HUES6 (cell line): ENCODE data around the gene TMEM214.
"Not testable (repeated sequence)": the region's sequence is repeated elsewhere in the genome, so short reads cannot be mapped to it uniquely, and the experiment has no call there.

Source experiments
- H3K27ac ChIP-seq: 2 replicates; pipeline ENCODE4 v1.7.0; 2013; ENCODE audit warnings: low read depth, mild to moderate bottlenecking, low read length, inconsistent platforms
- H3K27me3 ChIP-seq: 2 replicates; pipeline ENCODE4 v1.6.1; 2013; ENCODE audit warnings: low read length; ENCODE audit not compliant: control insufficient read depth, insufficient read depth
- H3K36me3 ChIP-seq: 2 replicates; pipeline ENCODE4 v1.6.1; 2013; ENCODE audit warnings: low read length; ENCODE audit not compliant: control insufficient read depth, insufficient read depth
- H3K4me1 ChIP-seq: 2 replicates; pipeline ENCODE4 v1.6.1; 2013; ENCODE audit warnings: low read length; ENCODE audit not compliant: control insufficient read depth, insufficient read depth
- H3K4me3 ChIP-seq: 2 replicates; pipeline ENCODE4 v1.5.1; 2013; ENCODE audit warnings: low read depth, low read length
- H3K9ac ChIP-seq: one replicate; pipeline ENCODE4 v1.6.1; 2013; ENCODE audit warnings: mild to moderate bottlenecking, low read length
- H3K9me3 ChIP-seq: 2 replicates; pipeline ENCODE4 v1.6.1; 2013; ENCODE audit warnings: low read depth, low read length; ENCODE audit not compliant: control insufficient read depth, insufficient read depth

TMEM214 gene

DNA sequence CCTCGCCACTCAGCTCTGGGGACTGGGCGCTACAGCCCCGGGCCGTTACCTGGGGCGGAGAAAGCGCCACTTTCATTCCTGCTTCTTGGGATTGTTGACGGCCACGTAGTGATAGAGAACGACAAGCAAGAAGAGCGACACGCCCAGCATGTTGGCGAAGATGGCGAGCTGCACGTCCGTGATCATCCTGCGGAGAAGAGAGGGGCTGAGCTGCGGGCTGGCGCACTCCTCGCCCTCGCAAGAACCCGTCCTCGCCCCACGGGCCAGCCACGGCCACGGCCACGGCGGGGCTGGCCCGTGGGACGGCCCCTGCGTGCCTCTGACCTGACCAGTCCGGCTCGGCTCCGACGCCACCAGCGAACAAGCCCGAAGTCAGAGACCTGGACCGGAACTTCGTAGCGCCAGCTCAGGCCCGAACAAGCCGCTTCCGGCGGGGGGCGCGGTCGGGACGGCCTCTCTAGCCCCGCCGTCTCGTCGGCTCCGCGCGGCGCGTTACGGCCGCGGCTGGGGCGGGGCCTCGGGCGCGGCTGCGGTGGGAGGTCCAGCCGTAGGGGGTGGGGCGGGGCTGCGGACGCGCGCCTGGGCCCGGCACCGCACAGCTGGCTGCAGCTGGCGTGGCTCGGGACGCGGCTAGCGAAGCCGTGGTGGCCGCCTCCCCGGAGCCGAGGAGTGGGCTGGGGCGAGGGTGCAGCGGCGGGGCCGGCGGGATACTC lies 38.7 kb downstream of the TMEM214 start, which contains the start of gene OST4:
Gene OST4, minus strand, starts transcription at position 378 of the 713 bp plus-strand sequence.
- H3K9me3 ChIP-seq = no peaks in the 10 kb centered on the region
- peak within 1 kb of the TSS; percentile 83 for H3K4me3 ChIP-seq
- peak within 1 kb of the TSS; percentile 52; the same call in 1 of the 2 replicates for H3K27ac ChIP-seq
- peaks cover 32% of the 10 kb centered on the region for H3K36me3 ChIP-seq
- H3K9ac ChIP-seq = peak within 1 kb of the TSS; percentile 81
- H3K4me1 ChIP-seq = peaks cover 12% of the 10 kb centered on the region
- H3K27me3 ChIP-seq = no peaks in the 10 kb centered on the region

DNA sequence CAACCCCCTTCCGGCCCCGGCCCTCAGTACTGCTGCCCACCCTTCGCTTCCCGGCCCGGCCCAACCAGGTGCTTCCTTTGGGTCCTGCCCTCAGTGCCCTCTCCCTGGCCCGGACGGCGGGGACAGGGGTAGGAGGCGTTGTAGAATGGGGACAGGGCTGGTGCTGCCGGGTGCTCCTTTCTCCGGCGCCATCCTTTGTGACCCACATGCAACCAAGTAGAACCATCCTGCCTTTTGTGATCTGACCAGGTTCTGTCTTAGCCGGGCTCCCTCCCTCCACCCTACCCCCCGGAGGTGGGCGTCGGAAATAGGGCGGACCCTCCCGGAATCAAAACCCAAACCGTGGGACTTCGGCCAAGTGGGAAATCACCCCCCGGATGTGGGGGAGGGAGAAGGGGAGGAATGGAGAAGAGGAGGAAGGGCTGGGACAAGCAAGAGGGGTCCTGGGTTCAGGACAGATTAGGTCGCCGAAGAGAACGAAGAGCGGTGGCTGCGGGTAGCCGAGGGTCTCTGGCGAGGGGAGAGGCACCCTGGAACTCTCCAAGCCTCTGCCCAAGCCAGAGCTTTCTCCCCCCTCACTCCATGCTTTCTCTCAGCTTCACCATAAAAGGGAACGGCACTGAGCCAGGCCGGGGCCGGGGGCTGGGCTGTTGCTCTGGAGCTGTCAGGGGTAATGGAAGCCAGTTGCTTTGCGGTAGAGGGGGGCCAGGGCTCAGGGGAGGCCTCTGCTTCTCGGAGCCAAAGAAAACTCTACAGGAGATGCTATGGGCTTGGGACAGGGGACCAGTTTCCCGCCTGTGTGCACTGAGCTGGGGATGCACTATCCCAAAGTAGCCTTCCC lies 39.4 kb downstream of the TMEM214 start:
- H3K4me3 ChIP-seq = peak overlapping the region; percentile 83
- H3K27me3 ChIP-seq = no peaks in the 10 kb centered on the region
- H3K27ac ChIP-seq = peak overlapping the region; percentile 19; the same call in 1 of the 2 replicates
- peaks cover 12% of the 10 kb centered on the region for H3K4me1 ChIP-seq
- peaks cover 31% of the 10 kb centered on the region for H3K36me3 ChIP-seq
- H3K9me3 ChIP-seq = no peaks in the 10 kb centered on the region
- H3K9ac ChIP-seq = peak overlapping the region; percentile 62

DNA sequence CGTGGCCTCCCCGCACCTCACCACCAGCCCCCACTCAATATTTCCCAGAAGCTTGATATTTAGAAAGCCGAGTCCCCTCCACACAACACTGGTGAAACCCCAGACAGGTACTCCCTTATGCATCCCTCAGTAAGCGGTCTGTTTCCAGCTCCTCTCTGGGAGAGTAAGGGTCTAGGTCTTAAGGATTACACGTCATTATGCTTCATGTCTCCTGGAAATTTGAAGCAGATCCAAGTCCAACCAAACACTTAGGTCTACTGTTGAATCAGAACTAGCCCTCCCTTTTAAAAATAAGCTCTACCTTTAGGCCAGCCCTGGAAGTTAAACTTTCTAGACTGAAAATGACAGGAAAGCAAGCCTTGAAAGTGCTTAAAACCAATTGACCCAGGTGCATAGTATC lies 40.2 kb downstream of the TMEM214 start:
- H3K27ac ChIP-seq = no peak overlapping the region; the same call in 1 of the 2 replicates
- no peaks in the 10 kb centered on the region for H3K27me3 ChIP-seq
- H3K9ac ChIP-seq = peak overlapping the region; percentile 62
- H3K4me1 ChIP-seq = peaks cover 12% of the 10 kb centered on the region
- H3K9me3 ChIP-seq = no peaks in the 10 kb centered on the region
- H3K4me3 ChIP-seq = peak overlapping the region; percentile 83
- peaks cover 24% of the 10 kb centered on the region for H3K36me3 ChIP-seq

DNA sequence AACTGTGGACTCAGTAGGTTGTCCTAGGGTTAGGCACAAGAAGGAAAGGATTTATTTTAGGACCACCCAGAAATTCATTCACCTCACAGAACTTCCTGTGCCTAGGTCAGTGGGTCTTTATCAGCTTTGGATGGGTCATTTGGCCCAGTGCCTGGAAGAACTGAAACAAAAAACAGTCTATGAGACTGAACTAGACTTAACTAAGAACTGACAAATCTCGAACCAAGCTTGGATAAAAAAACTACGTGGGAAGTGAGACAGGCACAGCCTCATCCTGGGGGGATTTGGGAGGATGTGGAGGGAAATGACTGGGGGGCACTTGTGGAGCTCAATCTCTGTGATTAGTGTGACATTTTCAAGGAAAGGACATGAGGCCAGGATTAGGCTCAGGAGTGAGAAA lies 41.0 kb downstream of the TMEM214 start:
- Histone ChIP-seq H3K27me3 (no peaks in the 10 kb centered on the region), H3K4me1 (peaks cover 17% of the 10 kb centered on the region), H3K36me3 (peaks cover 15% of the 10 kb centered on the region), H3K9me3 (no peaks in the 10 kb centered on the region), H3K4me3 (no peak overlapping the region), H3K27ac (no peak overlapping the region), H3K9ac (no peak overlapping the region)

DNA sequence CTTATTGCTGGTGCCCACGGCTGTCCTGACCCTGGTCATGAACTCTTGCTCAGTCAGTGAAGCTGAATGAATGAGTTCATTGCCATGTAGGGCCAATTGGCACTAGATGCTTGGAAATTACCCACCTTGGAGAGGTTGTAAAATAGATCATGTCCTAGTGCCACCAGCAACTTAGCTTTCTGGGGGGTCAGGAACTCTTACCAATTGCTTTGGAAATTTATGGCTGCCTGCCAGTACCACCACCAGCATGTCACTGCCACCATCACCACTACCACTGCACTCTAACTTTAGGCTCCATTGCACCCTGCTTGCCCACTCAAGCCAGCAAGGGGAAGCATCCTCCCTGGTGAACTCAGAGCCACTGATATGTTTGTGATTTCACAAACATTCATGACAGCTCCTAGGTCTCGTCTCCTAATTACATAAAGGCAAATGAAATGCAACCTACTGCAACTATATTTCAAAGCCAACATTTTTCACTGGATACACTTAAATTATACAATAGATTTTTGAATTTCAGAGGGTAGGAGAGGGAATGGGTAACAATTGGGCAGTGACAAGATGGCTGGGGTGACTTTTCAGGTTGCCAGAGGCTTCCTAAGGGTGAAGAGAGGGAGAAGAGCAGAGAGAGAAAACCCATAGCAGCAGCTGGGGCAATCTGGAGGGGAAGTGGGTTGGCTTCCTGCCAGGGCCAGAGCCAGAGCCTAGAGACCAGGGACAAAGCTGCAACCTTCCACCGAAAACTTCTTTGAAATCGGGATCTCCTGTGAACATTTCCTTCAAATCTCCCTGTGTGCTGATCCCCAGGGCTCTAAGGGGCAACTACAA lies 42.2 kb downstream of the TMEM214 start:
- Histone ChIP-seq H3K36me3 (peaks cover 3% of the 10 kb centered on the region), H3K4me1 (peaks cover 22% of the 10 kb centered on the region), H3K9me3 (no peaks in the 10 kb centered on the region), H3K27ac (no peak overlapping the region), H3K9ac (no peak overlapping the region), H3K27me3 (no peaks in the 10 kb centered on the region), H3K4me3 (no peak overlapping the region)

DNA sequence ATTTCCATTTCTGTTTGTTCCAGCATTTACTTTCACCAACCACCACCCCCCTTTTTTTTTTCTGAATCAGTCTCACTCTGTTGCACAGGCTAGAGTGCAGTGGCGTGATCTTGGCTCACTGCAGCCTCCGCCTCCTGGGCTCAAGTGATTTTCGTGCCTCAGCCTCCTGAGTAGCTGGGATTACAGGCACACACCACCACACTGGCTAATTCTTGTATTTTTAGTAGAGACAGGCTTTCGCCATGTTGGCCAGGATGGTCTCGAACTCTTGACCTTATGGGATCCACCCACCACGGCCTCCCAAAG lies 42.8 kb downstream of the TMEM214 start:
- not testable (repeated sequence) for H3K9me3 ChIP-seq, H3K27me3 ChIP-seq, H3K27ac ChIP-seq, H3K36me3 ChIP-seq, H3K9ac ChIP-seq, H3K4me3 ChIP-seq
- H3K4me1 ChIP-seq = peaks cover 23% of the 10 kb centered on the region

DNA sequence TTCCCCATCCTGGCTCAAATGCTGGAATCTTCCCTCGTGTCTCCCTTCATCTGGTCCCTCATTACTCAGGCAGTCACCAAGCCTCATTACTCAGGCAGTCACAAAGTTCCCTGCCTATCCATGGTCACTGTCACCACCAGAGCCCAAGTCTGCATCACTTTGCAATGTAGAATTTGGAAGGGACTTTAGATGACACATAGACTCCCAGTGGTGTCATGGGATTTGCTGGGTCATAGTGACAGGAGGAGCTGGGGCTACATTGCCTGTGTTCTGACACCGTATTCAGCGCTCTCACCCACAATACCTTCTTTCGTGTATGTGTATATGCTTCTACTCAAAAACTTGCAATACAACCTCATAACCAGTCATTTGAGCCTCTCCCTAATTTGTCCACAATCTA lies 43.6 kb downstream of the TMEM214 start:
- H3K9me3 ChIP-seq = no peaks in the 10 kb centered on the region
- peaks cover 25% of the 10 kb centered on the region for H3K4me1 ChIP-seq
- H3K27me3 ChIP-seq = no peaks in the 10 kb centered on the region
- no peak overlapping the region for H3K4me3 ChIP-seq
- no peak overlapping the region for H3K27ac ChIP-seq
- H3K9ac ChIP-seq = no peak overlapping the region
- H3K36me3 ChIP-seq = no peaks in the 10 kb centered on the region

DNA sequence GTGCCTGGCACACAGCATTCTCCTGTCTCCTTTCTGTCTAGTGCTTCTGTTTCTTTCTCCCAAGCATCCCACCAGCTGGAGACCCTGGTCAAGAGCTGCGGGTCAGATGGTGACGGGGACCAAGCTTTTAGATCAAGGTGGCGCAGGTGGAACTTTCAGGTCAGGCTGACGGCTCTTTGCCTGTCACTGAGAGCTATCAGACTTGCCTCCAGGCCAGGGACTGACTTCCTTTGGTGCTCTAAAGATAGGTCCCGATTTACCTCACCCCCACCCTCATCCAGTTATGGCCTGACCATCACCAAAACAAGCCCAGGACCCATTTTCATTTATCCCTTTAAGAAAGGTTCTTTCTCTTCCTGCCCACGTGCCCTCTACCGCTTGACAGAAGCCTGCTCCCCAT lies 44.5 kb downstream of the TMEM214 start:
- no peak overlapping the region for H3K9ac ChIP-seq

DNA sequence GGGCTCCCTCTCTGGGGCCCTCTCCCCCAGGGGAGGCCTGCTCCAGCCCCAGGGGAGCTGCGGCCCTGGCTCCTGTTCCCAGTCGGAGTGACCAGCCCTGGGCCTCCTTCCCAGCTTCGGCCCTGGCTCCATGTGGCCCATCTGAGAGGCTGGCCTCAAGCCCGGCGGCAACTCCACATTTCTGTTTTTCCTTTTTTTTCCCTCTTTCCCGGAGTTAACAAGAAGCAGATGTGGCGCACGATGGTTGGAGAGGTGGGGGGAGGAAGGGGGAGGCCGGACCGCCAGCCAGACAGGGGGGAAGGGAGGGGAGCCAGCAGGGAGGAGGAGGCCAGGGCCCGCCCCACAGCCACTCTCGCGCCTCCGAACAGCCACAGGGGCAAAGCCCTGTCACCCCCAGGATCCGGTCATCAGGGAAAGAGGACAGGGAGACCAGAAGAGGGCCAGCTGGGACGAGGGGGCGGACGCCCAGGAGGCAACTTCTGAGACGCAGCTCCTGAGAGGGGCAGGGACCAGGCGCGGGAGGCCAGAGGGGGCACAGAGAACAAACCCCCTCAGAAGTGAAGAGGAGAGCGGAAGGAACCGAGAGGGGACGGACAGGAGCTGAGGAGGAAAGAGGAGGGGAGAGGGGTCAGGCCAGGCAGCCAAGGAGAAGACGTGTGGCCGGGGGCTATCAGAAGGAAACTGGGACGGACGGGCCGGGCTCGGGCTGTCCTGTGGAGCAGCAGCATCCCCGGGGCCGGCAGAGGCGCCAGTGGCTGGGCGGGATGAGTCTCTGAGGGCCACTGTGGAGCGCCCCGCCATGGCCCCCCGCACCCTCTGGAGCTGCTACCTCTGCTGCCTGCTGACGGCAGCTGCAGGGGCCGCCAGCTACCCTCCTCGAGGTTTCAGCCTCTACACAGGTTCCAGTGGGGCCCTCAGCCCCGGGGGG lies 45.8 kb downstream of the TMEM214 start, which contains the start of gene EMILIN1:
Gene EMILIN1, plus strand, starts transcription at position 349 of the 928 bp plus-strand sequence. Its CDS starts 451 bp downstream, at position 800.
- Histone ChIP-seq H3K27ac (no peak within 1 kb of the TSS), H3K9ac (peak within 1 kb of the TSS; percentile 48), H3K27me3 (no peaks in the 10 kb centered on the region), H3K9me3 (no peaks in the 10 kb centered on the region), H3K4me1 (peaks cover 21% of the 10 kb centered on the region), H3K36me3 (no peaks in the 10 kb centered on the region), H3K4me3 (0 out of 2 replicates have a peak within 1 kb of the TSS, but pooled peaks have one; percentile 30)

More for the DNA sequence above, 44.5 kb downstream of the TMEM214 start:
- H3K27me3 ChIP-seq = no peaks in the 10 kb centered on the region
- no peaks in the 10 kb centered on the region for H3K9me3 ChIP-seq
- H3K4me1 ChIP-seq = peaks cover 29% of the 10 kb centered on the region
- no peak overlapping the region for H3K4me3 ChIP-seq
- no peaks in the 10 kb centered on the region for H3K36me3 ChIP-seq
- H3K27ac ChIP-seq = no peak overlapping the region
